BLaER1 treated with 17β-estradiol and CSF1 and Interleukin-3, amounts not matched to agents 10 nM and 100 nM (cell line): ENCODE data around the gene CSF3.
A peak's percentile ranks its signal among the peaks of the same experiment; 100 is the strongest.

Source experiments
- H3K27ac ChIP-seq, 11 experiments: shearing (Covaris generic); formaldehyde crosslinking; 2 replicates each; pipeline ENCODE4 v1.8.1; 2022
- H3K27me3 ChIP-seq, 11 experiments: shearing (Covaris generic); formaldehyde crosslinking; 2 replicates each; pipeline ENCODE4 v1.8.1; 2022
- H3K36me3 ChIP-seq, 11 experiments: shearing (Covaris generic); formaldehyde crosslinking; 2 replicates each; pipeline ENCODE4 v1.8.1; 2022
- H3K4me1 ChIP-seq, 10 experiments: shearing (Covaris generic); formaldehyde crosslinking; 2 replicates each; pipeline ENCODE4 v1.8.1; 2022
- H3K4me2 ChIP-seq, 11 experiments: shearing (Covaris generic); formaldehyde crosslinking; 2 replicates each; pipeline ENCODE4 v1.8.1; 2022
- H3K4me3 ChIP-seq, 10 experiments: shearing (Covaris generic); formaldehyde crosslinking; 2 replicates each; pipeline ENCODE4 v1.8.1; 2022
- H3K9ac ChIP-seq, 11 experiments: shearing (Covaris generic); formaldehyde crosslinking; 2 replicates each; pipeline ENCODE4 v1.8.1; 2022
- H3K9me3 ChIP-seq, 11 experiments: shearing (Covaris generic); formaldehyde crosslinking; replicated peaks in 1 of 11; 2 replicates each; pipeline ENCODE4 v1.8.1; 2022
- H4K20me1 ChIP-seq, 11 experiments: shearing (Covaris generic); formaldehyde crosslinking; 2 replicates each; pipeline ENCODE4 v1.8.1; 2022
- Cebpa-rat ChIP-seq, 11 experiments: shearing (Covaris generic); IDR thresholded peaks; 2 replicates each; pipeline ENCODE4 v1.8.1; 2022

CSF3 gene

DNA sequence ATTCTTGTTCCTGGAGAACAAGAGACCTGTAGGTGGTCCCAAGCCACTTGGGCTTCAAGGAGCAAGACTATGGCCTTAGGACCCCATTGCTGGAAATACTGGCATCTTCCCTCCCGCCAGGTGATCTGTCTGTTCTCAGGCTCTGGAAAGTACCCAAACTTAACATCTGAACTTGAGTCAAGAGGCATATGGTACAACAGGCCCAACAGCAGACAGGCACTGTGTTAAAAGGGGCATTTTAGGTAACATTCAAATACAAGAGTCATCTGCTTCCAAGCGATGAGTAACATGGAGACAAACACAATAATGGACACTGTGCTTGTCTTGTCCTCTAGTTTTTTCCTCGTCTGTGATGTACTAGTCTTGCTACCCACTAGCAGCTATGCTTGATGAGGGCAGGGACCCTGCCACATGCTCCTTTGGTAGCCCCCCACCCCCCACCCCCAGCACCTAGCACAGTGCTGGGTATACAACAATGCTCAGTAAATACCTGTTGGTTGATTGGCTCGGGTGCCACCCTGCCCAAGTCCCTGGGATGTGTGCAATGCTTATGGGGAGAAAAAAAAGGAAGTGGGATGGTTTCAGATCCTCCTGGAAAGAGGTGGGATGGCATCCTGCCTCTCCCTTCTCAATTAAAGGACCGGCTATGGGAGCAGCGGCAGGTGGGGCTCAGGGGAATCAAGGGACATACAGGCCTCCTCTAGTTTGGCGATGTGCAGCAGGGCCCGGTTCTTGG is 19.4 kb downstream of the CSF3 start:
- H3K27ac ChIP-seq: no peak overlapping the region
- H3K4me1 ChIP-seq: peaks cover 5 to 21% (median 11%) of the 10 kb centered on the region in 10 experiments; a peak in 18 of 20 replicates
- H3K9ac ChIP-seq: no peak overlapping the region
- no peak for TF ChIP-seq Cebpa-rat (IDR thresholded peaks at IDR 0.05)
- peaks cover 67 to 91% (median 82%) of the 10 kb centered on the region in 11 experiments for H3K36me3 ChIP-seq
- H3K27me3 ChIP-seq: no peaks in the 10 kb centered on the region
- no peak overlapping the region for H3K4me3 ChIP-seq
- H3K4me2 ChIP-seq: peak overlapping the region in 1 of 11 experiments; percentile 33; a peak in 2 of 22 replicates
- H4K20me1 ChIP-seq: peaks cover 0 to 10% (median 0%) of the 10 kb centered on the region in 11 experiments; a peak in 5 of 22 replicates
- no peaks in the 10 kb centered on the region for H3K9me3 ChIP-seq

DNA sequence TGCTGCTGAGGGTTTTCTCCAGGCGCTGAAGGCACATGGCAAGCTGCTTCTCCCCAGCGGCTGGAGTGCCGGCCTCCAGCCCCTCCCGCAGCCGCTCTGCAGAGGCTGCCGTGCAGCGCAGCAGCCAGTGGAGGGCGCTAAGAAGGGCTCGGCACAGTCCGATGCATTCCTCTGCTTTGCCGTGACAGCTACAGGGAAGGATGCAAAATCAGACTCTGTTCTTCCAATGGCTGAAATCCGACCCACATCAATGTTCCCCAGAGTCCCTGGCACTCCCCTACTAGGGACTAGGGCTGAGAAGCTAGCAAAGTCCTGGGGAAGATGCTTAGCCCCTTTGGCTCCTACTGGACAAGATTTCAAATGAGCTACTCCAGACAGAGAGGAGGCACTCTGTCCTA is 19.9 kb downstream of the CSF3 start:
- Histone ChIP-seq H3K4me1 (peaks cover 5 to 21% (median 11%) of the 10 kb centered on the region in 10 experiments; a peak in 18 of 20 replicates), H4K20me1 (peaks cover 0 to 10% (median 0%) of the 10 kb centered on the region in 11 experiments; a peak in 5 of 22 replicates), H3K27ac (no peak overlapping the region), H3K9ac (no peak overlapping the region), H3K27me3 (no peaks in the 10 kb centered on the region), H3K4me2 (peak overlapping the region in 1 of 11 experiments; percentile 33; a peak in 2 of 22 replicates), H3K4me3 (no peak overlapping the region), H3K9me3 (no peaks in the 10 kb centered on the region), H3K36me3 (peaks cover 62 to 85% (median 76%) of the 10 kb centered on the region in 11 experiments)
- no peak for TF ChIP-seq Cebpa-rat (IDR thresholded peaks at IDR 0.05)

DNA sequence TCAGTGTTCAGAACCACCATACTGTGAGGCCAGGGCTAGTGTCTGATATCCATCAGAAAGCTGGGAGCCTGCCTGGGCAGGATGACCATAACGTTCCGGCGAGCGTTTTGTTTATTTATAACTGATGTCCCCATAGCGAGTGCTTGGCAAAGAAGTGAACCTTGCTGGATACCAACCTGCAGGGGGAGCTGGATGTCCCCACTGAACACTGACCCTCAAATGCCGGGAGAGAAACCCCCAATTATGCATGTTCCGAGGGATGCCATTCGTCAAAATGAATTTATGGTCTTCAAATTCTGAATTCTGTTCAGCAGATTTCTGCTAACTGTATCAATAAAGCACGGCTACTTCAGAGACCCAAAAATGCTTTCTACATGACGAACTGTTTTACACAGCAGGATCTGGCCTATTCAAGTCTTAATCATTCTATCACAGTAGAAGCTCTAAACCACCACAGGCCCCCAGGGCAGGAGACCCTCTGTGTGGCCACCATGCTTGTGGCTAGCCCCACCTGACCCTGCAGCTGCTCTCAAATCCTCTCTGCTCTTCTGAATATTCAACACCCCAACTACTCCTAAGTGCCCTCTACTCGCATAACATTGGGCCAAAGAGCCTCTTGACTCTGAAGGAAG is 23.8 kb downstream of the CSF3 start:
- Histone ChIP-seq H3K4me2 (no peak overlapping the region), H3K4me3 (no peak overlapping the region), H3K9ac (peak overlapping the region in 1 of 11 experiments; percentile 16; a peak in 2 of 22 replicates), H3K27me3 (no peaks in the 10 kb centered on the region), H3K4me1 (peaks cover 0 to 28% (median 7%) of the 10 kb centered on the region in 10 experiments; a peak in 10 of 20 replicates), H3K27ac (no peak overlapping the region), H3K9me3 (no peaks in the 10 kb centered on the region), H3K36me3 (peaks cover 38 to 77% (median 55%) of the 10 kb centered on the region in 11 experiments), H4K20me1 (peaks cover 0 to 7% (median 0%) of the 10 kb centered on the region in 11 experiments; a peak in 5 of 22 replicates)
- no peak for TF ChIP-seq Cebpa-rat (IDR thresholded peaks at IDR 0.05)

DNA sequence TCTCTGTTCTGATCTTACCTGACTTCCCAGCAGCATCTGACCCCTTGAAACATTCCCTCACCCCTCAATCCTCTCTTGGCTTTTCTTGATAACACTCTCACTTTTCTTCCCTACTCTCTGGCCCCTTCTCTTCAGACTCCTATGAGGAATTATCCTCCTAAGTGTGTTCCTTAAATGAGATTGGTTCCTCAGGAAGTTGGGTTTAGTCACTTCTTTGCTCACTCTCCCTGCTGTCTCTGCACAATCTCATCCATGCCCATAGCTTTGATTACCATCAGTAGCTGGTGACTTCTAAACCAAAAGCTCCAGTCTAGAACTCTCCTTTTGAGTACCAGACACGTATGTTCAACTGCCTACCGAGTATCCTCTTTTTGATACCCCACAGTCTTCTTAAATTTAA is 26.0 kb downstream of the CSF3 start:
- H3K9ac ChIP-seq: 0 out of 22 replicates have a peak overlapping the region, but pooled peaks of 2 of the 11 experiments have one; percentile 11 to 15
- peaks cover 25 to 72% (median 53%) of the 10 kb centered on the region in 11 experiments for H3K36me3 ChIP-seq
- H3K27ac ChIP-seq: no peak overlapping the region; a peak in 1 of 22 replicates
- no peaks in the 10 kb centered on the region for H3K9me3 ChIP-seq
- TF ChIP-seq Cebpa-rat (IDR thresholded peaks at IDR 0.05): no peak
- peak overlapping the region in 4 of 11 experiments; percentile 9 to 67 (median 58); a peak in 6 of 22 replicates for H3K4me2 ChIP-seq
- H3K4me1 ChIP-seq: peaks cover 0 to 20% (median 3%) of the 10 kb centered on the region in 10 experiments; a peak in 9 of 20 replicates
- peaks cover 0 to 2% (median 0%) of the 10 kb centered on the region in 11 experiments; a peak in 1 of 22 replicates for H4K20me1 ChIP-seq
- H3K27me3 ChIP-seq: no peaks in the 10 kb centered on the region
- H3K4me3 ChIP-seq: no peak overlapping the region

DNA sequence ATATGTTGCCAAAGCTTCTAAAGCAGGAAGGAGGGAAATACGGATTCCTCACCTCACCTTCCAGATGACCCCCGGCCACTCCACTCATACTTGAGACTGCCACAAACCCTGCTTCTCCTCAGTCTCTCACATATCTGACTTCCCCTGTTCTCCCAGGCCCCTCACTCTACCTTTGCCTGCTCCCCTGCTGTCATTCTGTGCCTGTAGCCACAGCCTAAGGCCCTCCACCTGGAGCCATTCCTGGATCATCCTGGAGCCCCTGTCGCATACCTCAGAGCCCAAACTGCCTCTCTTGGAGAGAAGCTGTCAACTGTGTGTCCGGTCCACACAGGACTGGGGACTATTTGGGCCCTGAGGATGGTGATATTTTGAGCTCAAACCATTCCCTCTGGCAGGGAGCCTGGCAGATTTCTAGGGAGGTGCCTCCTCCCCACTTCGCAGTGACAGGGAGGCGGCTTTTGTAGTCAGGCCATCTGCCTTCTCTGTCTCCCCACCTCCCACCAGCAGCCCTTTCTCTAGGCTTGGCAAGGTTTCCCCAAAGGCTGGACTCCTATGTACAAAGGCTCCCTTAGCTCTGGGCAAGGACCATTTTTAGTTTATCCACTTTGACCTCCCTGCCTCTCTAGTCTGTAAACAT is 41.3 kb downstream of the CSF3 start:
- no peak overlapping the region for H3K4me3 ChIP-seq
- no peaks in the 10 kb centered on the region; a peak in 1 of 22 replicates for H3K27me3 ChIP-seq
- no peak overlapping the region for H3K9ac ChIP-seq
- peaks cover 16 to 19% (median 17%) of the 10 kb centered on the region in 11 experiments for H3K36me3 ChIP-seq
- no peaks in the 10 kb centered on the region for H3K9me3 ChIP-seq
- no peak overlapping the region for H3K4me2 ChIP-seq
- no peaks in the 10 kb centered on the region for H4K20me1 ChIP-seq
- no peak overlapping the region for H3K27ac ChIP-seq
- TF ChIP-seq Cebpa-rat (IDR thresholded peaks at IDR 0.05): no peak
- peaks cover 20 to 33% (median 23%) of the 10 kb centered on the region in 10 experiments for H3K4me1 ChIP-seq

DNA sequence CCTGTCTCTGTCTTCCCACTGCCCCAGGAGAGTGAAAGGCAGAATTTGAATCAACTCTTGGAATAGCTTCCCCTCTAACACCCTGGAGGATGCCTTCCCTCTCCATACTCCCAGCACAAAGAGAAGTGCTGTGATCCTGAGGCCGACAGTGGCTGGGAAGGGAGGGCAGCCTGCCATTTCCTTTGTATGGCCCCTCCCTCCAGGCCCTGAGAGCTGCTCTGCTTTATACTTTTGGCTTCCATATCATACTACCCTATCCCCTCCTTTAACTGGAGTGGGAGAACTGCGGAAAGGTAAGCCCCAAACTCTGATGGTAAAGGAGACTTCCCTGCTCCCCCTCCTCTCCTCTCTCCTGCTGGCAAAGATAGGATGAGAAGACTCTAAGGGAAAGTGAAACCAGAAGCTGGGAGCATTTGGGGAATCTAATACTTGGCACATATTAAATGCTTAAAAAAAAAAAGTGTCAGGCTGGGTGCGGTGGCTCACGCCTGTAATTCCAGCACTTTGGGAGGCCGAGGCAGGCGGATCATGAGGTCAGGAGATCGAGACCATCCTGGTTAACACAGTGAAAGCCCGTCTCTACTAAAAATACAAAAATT is 43.0 kb downstream of the CSF3 start:
- Histone ChIP-seq H4K20me1 (no peaks in the 10 kb centered on the region), H3K4me3 (no peak overlapping the region; a peak in 1 of 20 replicates), H3K9ac (peak overlapping the region in 6 of 11 experiments; percentile 25 to 46 (median 31); a peak in 5 of 22 replicates), H3K27me3 (peaks cover 0 to 8% (median 0%) of the 10 kb centered on the region in 11 experiments; a peak in 1 of 22 replicates), H3K27ac (no peak overlapping the region; a peak in 1 of 22 replicates), H3K4me2 (peak overlapping the region in 8 of 11 experiments; percentile 20 to 70 (median 52); a peak in 13 of 22 replicates), H3K36me3 (peaks cover 0 to 2% (median 0%) of the 10 kb centered on the region in 11 experiments; a peak in 5 of 22 replicates), H3K9me3 (no peaks in the 10 kb centered on the region), H3K4me1 (peaks cover 21 to 34% (median 26%) of the 10 kb centered on the region in 10 experiments)
- TF ChIP-seq Cebpa-rat (IDR thresholded peaks at IDR 0.05): no peak

DNA sequence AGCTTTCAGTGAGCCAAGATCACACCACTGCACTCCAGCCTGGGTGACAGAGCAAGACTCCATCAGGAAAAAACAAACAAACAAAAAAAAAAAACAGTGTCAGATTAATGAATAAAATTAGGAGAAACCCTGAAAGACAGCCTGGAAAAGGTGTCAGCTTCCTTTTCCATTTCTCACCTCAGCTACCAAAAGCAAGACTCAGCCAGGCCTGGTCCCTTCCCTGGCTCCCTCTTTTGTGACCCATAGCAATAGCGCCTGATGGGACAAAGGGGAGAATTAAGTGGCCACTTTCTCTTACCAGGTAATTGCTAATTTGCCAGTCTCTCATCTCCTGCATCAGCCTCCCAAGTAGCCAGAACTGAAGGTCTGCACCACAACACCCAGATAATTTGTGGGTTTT is 43.6 kb downstream of the CSF3 start:
- Histone ChIP-seq H3K9ac (peak overlapping the region in 2 of 11 experiments; percentile 28 to 46; a peak in 2 of 22 replicates), H3K9me3 (no peaks in the 10 kb centered on the region), H3K27ac (no peak overlapping the region), H3K4me3 (no peak overlapping the region), H3K4me2 (peak overlapping the region in 5 of 11 experiments; percentile 28 to 70 (median 62); a peak in 8 of 22 replicates), H3K36me3 (no peaks in the 10 kb centered on the region), H3K27me3 (peaks cover 0 to 8% (median 0%) of the 10 kb centered on the region in 11 experiments; a peak in 1 of 22 replicates), H3K4me1 (peaks cover 16 to 32% (median 24%) of the 10 kb centered on the region in 10 experiments), H4K20me1 (peaks cover 0 to under 1% (median 0%) of the 10 kb centered on the region in 11 experiments; a peak in 1 of 22 replicates)
- TF ChIP-seq Cebpa-rat (IDR thresholded peaks at IDR 0.05): no peak
